HepG2 (cell line): ENCODE results near the gene BCL2L11. TPM values are rescaled to one million over a fixed set of nuclear protein-coding genes. Genes with fewer than 3 reads are reported as not detected.
A peak's percentile ranks its signal among the peaks of the same experiment; 100 is the strongest.

Source experiments
- ELF4 ChIP-seq: sonication (generic); formaldehyde crosslinking; IDR thresholded peaks from 2 replicates; pipeline ENCODE4 v1.5.0; 2020; ENCODE audit warnings: missing genetic modification reagents, mild to moderate bottlenecking, moderate library complexity, borderline replicate concordance
- HNRNPH1 ChIP-seq: fragments of 200-400 bp; formaldehyde crosslinking; optimal IDR thresholded peaks from 2 replicates; pipeline ENCODE3; 2017; ENCODE audit warnings: mild to moderate bottlenecking, low read depth, low read length
- NFRKB ChIP-seq: fragments of 450-650 bp; IDR thresholded peaks from 2 replicates; pipeline ENCODE4 v1.6.1; 2017
- RFX5 ChIP-seq: IDR thresholded peaks from 2 replicates; pipeline ENCODE4 v1.6.1; 2011; ENCODE audit warnings: low read depth, low read length, improper control_type of control experiment
- TCF12 ChIP-seq, 2 experiments: fragments of 450-650 bp in 1 of 2; sonication (generic) in 1 of 2; formaldehyde crosslinking in 1 of 2; IDR thresholded peaks; 2 replicates each; pipeline versions ENCODE4 v1.6.1 to v1.8.0; 2017 to 2022; ENCODE audit warnings: antibody characterized with exemption in 1 of 2, mild to moderate bottlenecking in 1 of 2, missing genetic modification reagents in 1 of 2, moderate library complexity in 1 of 2
- TSC22D2 ChIP-seq: sonication (generic); formaldehyde crosslinking; IDR thresholded peaks from 2 replicates; pipeline ENCODE4 v1.5.1; 2020; ENCODE audit warnings: missing genetic modification reagents, mild to moderate bottlenecking, borderline replicate concordance
- ZFP90 ChIP-seq: sonication (generic); formaldehyde crosslinking; IDR thresholded peaks from 2 replicates; pipeline ENCODE4 v1.8.0; 2022; ENCODE audit warnings: missing genetic modification reagents, mild to moderate bottlenecking, inconsistent platforms, borderline replicate concordance
- ZNF383 ChIP-seq: sonication (generic); formaldehyde crosslinking; IDR thresholded peaks from 2 replicates; pipeline ENCODE4 v1.4.0; 2020; ENCODE audit warnings: missing genetic modification reagents, mild to moderate bottlenecking, borderline replicate concordance
- ZNF468 ChIP-seq: sonication (generic); formaldehyde crosslinking; IDR thresholded peaks from 2 replicates; pipeline ENCODE4 v1.8.0; 2022; ENCODE audit warnings: mild to moderate bottlenecking, moderate library complexity, missing genetic modification reagents
- ZNF607 ChIP-seq: sonication (generic); formaldehyde crosslinking; IDR thresholded peaks from 2 replicates; pipeline ENCODE4 v1.5.1; 2020; ENCODE audit warnings: missing genetic modification reagents, mild to moderate bottlenecking, borderline replicate concordance
- ZNF615 ChIP-seq: sonication (generic); formaldehyde crosslinking; IDR thresholded peaks from 2 replicates; pipeline ENCODE4 v1.5.0; 2020; ENCODE audit warnings: mild to moderate bottlenecking, missing genetic modification reagents, borderline replicate concordance
- ZNF674 ChIP-seq: sonication (generic); formaldehyde crosslinking; IDR thresholded peaks from 2 replicates; pipeline ENCODE4 v1.5.0; 2020; ENCODE audit warnings: low read depth, mild to moderate bottlenecking, missing genetic modification reagents
- ZNF709 ChIP-seq: sonication (generic); formaldehyde crosslinking; IDR thresholded peaks from 2 replicates; pipeline ENCODE4 v1.5.0; 2020; ENCODE audit warnings: mild to moderate bottlenecking, missing genetic modification reagents
- polyA plus RNA-seq, 8 experiments: library from polyadenylated mRNA; depleted of rRNA in 3 of 8; stranded (reverse) in 7 of 8; unstranded in 1 of 8; fragments of >200 nt; fragmentation: Illumina TruSeq in 4 of 8; extraction: Trizol in 4 of 8; gene quantifications; 2 replicates each; pipeline versions ENCODE4 v1.2.1 to v1.2.3, GENCODE V29; 2011 to 2016; ENCODE audit warnings: low read depth in 4 of 8, missing spikeins in 1 of 8, mixed read lengths in 1 of 8; ENCODE audit not compliant: insufficient read depth in 1 of 8
- total RNA-seq, 5 experiments: library from RNA; depleted of rRNA; stranded (reverse); fragments of >200 nt; fragmentation: Illumina TruSeq; extraction: Trizol; gene quantifications; 2 replicates each; pipeline ENCODE4 v1.2.3, GENCODE V29; 2016; ENCODE audit warnings: low read depth in 1 of 5
- TF ChIP-seq, protein P1 (sequence below): sonication (generic); formaldehyde crosslinking; IDR thresholded peaks from 2 replicates; pipeline ENCODE4 v1.9.0; 2021; ENCODE audit warnings: missing genetic modification reagents, borderline replicate concordance
- TF ChIP-seq, protein P2 (sequence below): sonication (generic); formaldehyde crosslinking; IDR thresholded peaks from 2 replicates; pipeline ENCODE4 v1.9.0; 2021; ENCODE audit warnings: mild to moderate bottlenecking, missing genetic modification reagents

The BCL2L11 gene
- total and polyA plus RNA-seq, 2 of the 13 experiments (the other 11 are each of a cell fraction or from before 2014, with no cell fraction given): 6.1 to 9.7 TPM

DNA sequence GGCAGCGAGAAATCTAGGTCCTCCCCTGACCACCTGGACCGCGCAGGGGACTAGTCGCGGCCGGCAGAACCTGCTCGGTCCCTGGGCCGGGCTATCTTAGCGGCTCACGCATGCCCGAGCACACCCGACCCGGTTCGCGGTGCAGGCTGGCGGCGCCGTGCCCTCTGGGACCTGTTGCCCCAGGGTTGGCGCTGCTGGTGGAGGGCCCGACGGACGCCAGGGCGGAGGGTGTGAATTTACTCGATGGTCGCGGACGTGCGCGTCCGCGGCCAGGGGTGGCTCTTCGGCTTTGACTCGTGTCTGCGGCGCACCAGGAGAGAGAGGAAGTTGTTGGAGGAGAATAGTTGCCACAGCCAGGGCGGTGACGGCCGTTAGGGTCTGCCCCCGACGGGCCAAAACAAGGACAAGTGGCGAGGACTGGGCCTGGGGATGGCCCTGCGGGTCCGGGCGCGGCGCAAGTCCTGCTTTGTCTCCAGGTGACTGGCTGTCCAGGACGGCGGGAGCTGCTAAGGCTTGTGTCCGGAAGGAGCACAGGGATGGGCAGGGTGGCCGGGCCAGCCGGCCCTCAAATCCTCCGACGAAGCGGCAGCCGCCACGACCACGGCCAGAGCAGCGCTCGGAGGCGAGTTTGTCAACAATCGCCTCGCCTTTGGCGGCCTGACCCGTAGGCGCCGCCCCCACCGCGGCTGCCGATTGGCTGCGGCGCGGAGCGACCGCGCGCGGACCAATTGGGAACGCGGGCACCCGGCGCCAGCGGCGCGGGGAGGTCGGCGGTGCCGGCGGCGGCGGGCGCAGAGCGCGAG lies 1.3 kb downstream of the BCL2L11 start (continued):
- TF ChIP-seq, protein P1, sequence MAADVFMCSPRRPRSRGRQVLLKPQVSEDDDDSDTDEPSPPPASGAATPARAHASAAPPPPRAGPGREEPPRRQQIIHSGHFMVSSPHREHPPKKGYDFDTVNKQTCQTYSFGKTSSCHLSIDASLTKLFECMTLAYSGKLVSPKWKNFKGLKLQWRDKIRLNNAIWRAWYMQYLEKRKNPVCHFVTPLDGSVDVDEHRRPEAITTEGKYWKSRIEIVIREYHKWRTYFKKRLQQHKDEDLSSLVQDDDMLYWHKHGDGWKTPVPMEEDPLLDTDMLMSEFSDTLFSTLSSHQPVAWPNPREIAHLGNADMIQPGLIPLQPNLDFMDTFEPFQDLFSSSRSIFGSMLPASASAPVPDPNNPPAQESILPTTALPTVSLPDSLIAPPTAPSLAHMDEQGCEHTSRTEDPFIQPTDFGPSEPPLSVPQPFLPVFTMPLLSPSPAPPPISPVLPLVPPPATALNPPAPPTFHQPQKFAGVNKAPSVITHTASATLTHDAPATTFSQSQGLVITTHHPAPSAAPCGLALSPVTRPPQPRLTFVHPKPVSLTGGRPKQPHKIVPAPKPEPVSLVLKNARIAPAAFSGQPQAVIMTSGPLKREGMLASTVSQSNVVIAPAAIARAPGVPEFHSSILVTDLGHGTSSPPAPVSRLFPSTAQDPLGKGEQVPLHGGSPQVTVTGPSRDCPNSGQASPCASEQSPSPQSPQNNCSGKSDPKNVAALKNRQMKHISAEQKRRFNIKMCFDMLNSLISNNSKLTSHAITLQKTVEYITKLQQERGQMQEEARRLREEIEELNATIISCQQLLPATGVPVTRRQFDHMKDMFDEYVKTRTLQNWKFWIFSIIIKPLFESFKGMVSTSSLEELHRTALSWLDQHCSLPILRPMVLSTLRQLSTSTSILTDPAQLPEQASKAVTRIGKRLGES: peak; percentile 63; the same call in 1 of the 2 replicates
- no peak for TF ChIP-seq ZNF607 (CRISPR knock-in tag)
- TF ChIP-seq ZNF674: peak; percentile 30; the same call in 1 of the 2 replicates
- TF ChIP-seq ZNF383 (CRISPR knock-in tag): no peak
- TF ChIP-seq ZFP90 (CRISPR knock-in tag): no peak
- TF ChIP-seq HNRNPH1: no peak
- no peak for TF ChIP-seq TCF12 (IDR thresholded peaks at IDR 0.05)
- TF ChIP-seq TCF12 (CRISPR knock-in tag; IDR thresholded peaks at IDR 0.05): peak; percentile 37; the same call in 1 of the 2 replicates
- TF ChIP-seq ZNF615 (CRISPR knock-in tag): no peak
- peak; percentile 56; the same call in 1 of the 2 replicates for TF ChIP-seq ZNF709
- TF ChIP-seq, protein P2, sequence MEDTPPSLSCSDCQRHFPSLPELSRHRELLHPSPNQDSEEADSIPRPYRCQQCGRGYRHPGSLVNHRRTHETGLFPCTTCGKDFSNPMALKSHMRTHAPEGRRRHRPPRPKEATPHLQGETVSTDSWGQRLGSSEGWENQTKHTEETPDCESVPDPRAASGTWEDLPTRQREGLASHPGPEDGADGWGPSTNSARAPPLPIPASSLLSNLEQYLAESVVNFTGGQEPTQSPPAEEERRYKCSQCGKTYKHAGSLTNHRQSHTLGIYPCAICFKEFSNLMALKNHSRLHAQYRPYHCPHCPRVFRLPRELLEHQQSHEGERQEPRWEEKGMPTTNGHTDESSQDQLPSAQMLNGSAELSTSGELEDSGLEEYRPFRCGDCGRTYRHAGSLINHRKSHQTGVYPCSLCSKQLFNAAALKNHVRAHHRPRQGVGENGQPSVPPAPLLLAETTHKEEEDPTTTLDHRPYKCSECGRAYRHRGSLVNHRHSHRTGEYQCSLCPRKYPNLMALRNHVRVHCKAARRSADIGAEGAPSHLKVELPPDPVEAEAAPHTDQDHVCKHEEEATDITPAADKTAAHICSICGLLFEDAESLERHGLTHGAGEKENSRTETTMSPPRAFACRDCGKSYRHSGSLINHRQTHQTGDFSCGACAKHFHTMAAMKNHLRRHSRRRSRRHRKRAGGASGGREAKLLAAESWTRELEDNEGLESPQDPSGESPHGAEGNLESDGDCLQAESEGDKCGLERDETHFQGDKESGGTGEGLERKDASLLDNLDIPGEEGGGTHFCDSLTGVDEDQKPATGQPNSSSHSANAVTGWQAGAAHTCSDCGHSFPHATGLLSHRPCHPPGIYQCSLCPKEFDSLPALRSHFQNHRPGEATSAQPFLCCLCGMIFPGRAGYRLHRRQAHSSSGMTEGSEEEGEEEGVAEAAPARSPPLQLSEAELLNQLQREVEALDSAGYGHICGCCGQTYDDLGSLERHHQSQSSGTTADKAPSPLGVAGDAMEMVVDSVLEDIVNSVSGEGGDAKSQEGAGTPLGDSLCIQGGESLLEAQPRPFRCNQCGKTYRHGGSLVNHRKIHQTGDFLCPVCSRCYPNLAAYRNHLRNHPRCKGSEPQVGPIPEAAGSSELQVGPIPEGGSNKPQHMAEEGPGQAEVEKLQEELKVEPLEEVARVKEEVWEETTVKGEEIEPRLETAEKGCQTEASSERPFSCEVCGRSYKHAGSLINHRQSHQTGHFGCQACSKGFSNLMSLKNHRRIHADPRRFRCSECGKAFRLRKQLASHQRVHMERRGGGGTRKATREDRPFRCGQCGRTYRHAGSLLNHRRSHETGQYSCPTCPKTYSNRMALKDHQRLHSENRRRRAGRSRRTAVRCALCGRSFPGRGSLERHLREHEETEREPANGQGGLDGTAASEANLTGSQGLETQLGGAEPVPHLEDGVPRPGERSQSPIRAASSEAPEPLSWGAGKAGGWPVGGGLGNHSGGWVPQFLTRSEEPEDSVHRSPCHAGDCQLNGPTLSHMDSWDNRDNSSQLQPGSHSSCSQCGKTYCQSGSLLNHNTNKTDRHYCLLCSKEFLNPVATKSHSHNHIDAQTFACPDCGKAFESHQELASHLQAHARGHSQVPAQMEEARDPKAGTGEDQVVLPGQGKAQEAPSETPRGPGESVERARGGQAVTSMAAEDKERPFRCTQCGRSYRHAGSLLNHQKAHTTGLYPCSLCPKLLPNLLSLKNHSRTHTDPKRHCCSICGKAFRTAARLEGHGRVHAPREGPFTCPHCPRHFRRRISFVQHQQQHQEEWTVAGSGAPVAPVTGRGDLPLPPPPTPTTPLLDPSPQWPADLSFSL (CRISPR knock-in tag): no peak
- TF ChIP-seq TSC22D2 (CRISPR knock-in tag): no peak; the same call in 1 of the 2 replicates
- TF ChIP-seq ELF4 (CRISPR knock-in tag): no peak
- peak; percentile 47; the same call in 1 of the 2 replicates for TF ChIP-seq RFX5
- TF ChIP-seq ZNF468 (CRISPR knock-in tag): no peak
- TF ChIP-seq NFRKB: no peak
